H9 (cell line): ENCODE data around the gene NTSR2. TPM values are rescaled to one million over a fixed set of nuclear protein-coding genes. Genes with fewer than 3 reads are reported as not detected.

ENCODE experiments used
- DNase-seq: peaks from one replicate; pipeline ENCODE4 v3.0.0-alpha.2; 2017
- H2AFZ ChIP-seq: one replicate; pipeline ENCODE4 v1.6.1; 2013; ENCODE audit warnings: mild to moderate bottlenecking, low read length, control low read depth, moderate library complexity
- H2AK5ac ChIP-seq: 2 replicates; pipeline ENCODE4 v1.6.1; 2013; ENCODE audit warnings: low read length, control low read depth, mixed read lengths; ENCODE audit not compliant: insufficient read length
- H2BK120ac ChIP-seq: one replicate; pipeline ENCODE4 v1.6.1; 2013; ENCODE audit warnings: low read depth, mild to moderate bottlenecking, low read length, control low read depth, inconsistent platforms; ENCODE audit not compliant: poor library complexity, severe bottlenecking
- H2BK12ac ChIP-seq: 2 replicates; pipeline ENCODE4 v1.6.1; 2013; ENCODE audit warnings: low read length, control low read depth, mixed read lengths, low read depth; ENCODE audit not compliant: insufficient read length
- H2BK15ac ChIP-seq: 2 replicates; pipeline ENCODE4 v1.6.1; 2013; ENCODE audit warnings: low read depth, low read length, control low read depth
- H2BK20ac ChIP-seq: one replicate; pipeline ENCODE4 v1.6.1; 2013; ENCODE audit warnings: low read depth, mild to moderate bottlenecking, low read length, control low read depth, inconsistent platforms; ENCODE audit not compliant: poor library complexity, severe bottlenecking
- H2BK5ac ChIP-seq: 2 replicates; pipeline ENCODE4 v1.6.1; 2013; ENCODE audit warnings: low read length, control low read depth, mixed read lengths; ENCODE audit not compliant: insufficient read length
- H3K14ac ChIP-seq: 2 replicates; pipeline ENCODE4 v1.6.1; 2013; ENCODE audit warnings: low read length, control low read depth; ENCODE audit not compliant: insufficient read depth
- H3K18ac ChIP-seq: 2 replicates; pipeline ENCODE4 v1.6.1; 2013; ENCODE audit warnings: low read depth, mild to moderate bottlenecking, mixed read lengths, low read length, control low read depth; ENCODE audit not compliant: insufficient read length
- H3K23ac ChIP-seq: 2 replicates; pipeline ENCODE4 v1.6.1; 2013; ENCODE audit warnings: low read length, control low read depth, mixed read lengths, low read depth; ENCODE audit not compliant: insufficient read length
- H3K23me2 ChIP-seq: 2 replicates; pipeline ENCODE4 v1.6.1; 2013; ENCODE audit warnings: low read depth, mild to moderate bottlenecking, mixed read lengths, low read length, control low read depth; ENCODE audit not compliant: insufficient read length, poor library complexity, severe bottlenecking
- H3K27ac ChIP-seq: 2 replicates; pipeline ENCODE4 v1.5.1; 2013; ENCODE audit warnings: low read length, control low read depth, mixed read lengths, low read depth; ENCODE audit not compliant: insufficient read length
- H3K27me3 ChIP-seq: 2 replicates; pipeline ENCODE4 v1.6.1; 2013; ENCODE audit warnings: low read length, control low read depth, inconsistent platforms; ENCODE audit not compliant: insufficient read depth
- H3K4ac ChIP-seq: 2 replicates; pipeline ENCODE4 v1.6.1; 2013; ENCODE audit warnings: low read depth, mild to moderate bottlenecking, control low read depth, inconsistent platforms, low read length, moderate library complexity
- H3K4me1 ChIP-seq: 2 replicates; pipeline ENCODE4 v1.6.1; 2013; ENCODE audit warnings: low read length, control low read depth, inconsistent platforms; ENCODE audit not compliant: insufficient read depth
- H3K4me2 ChIP-seq: 2 replicates; pipeline ENCODE4 v1.6.1; 2013; ENCODE audit warnings: low read length, control low read depth, mixed read lengths; ENCODE audit not compliant: insufficient read length, insufficient read depth
- H3K56ac ChIP-seq: 2 replicates; pipeline ENCODE4 v1.6.1; 2013; ENCODE audit warnings: low read depth, mild to moderate bottlenecking, mixed read lengths, low read length, control low read depth; ENCODE audit not compliant: insufficient read length
- H3K79me1 ChIP-seq: 2 replicates; pipeline ENCODE4 v1.6.1; 2013; ENCODE audit warnings: low read depth, mild to moderate bottlenecking, moderate library complexity, low read length, control low read depth, inconsistent platforms; ENCODE audit not compliant: insufficient read depth, poor library complexity, severe bottlenecking
- H3K79me2 ChIP-seq: 2 replicates; pipeline ENCODE4 v1.6.1; 2013; ENCODE audit warnings: low read length, control low read depth, inconsistent platforms; ENCODE audit not compliant: insufficient read depth
- H3K9ac ChIP-seq: 2 replicates; pipeline ENCODE4 v1.6.1; 2013; ENCODE audit warnings: low read length, control low read depth, mixed read lengths; ENCODE audit not compliant: insufficient read length; ENCODE audit errors: extremely low read depth
- H3K9me3 ChIP-seq: one replicate; pipeline ENCODE4 v1.6.1; 2013; ENCODE audit warnings: low read depth, low read length, inconsistent platforms; ENCODE audit not compliant: control insufficient read depth
- H3T11ph ChIP-seq: one replicate; pipeline ENCODE4 v1.6.1; 2013; ENCODE audit warnings: mild to moderate bottlenecking, low read length, control low read depth, inconsistent platforms
- H4K20me1 ChIP-seq: one replicate; pipeline ENCODE4 v1.6.1; 2013; ENCODE audit not compliant: control insufficient read depth, insufficient read length, insufficient read depth
- H4K5ac ChIP-seq: 2 replicates; pipeline ENCODE4 v1.6.1; 2013; ENCODE audit warnings: low read depth, mild to moderate bottlenecking, mixed read lengths, low read length, control low read depth; ENCODE audit not compliant: insufficient read length
- H4K8ac ChIP-seq: replicated peaks from 2 replicates; pipeline ENCODE4 v1.6.1; 2013; ENCODE audit warnings: low read length, control low read depth, mixed read lengths, low read depth; ENCODE audit not compliant: insufficient read length
- H4K91ac ChIP-seq: 2 replicates; pipeline ENCODE4 v1.6.1; 2013; ENCODE audit warnings: low read depth, mild to moderate bottlenecking, moderate library complexity, mixed read lengths, low read length, control low read depth; ENCODE audit not compliant: insufficient read length
- H3K27ac Mint-ChIP-seq, 3 experiments: 2 replicates in 2 of 3; 3 replicates in 1 of 3; pipeline ENCODE4 v1.8.0; 2020 to 2021; ENCODE audit warnings: mixed read lengths in 3 of 3, mild to moderate bottlenecking in 1 of 3, moderate library complexity in 1 of 3
- H3K27me3 Mint-ChIP-seq: 2 replicates; pipeline ENCODE4 v1.8.0; 2021; ENCODE audit warnings: low read depth, mild to moderate bottlenecking, moderate library complexity, mixed read lengths
- H3K36me3 Mint-ChIP-seq, 3 experiments: 2 replicates in 2 of 3; 3 replicates in 1 of 3; pipeline ENCODE4 v1.8.0; 2020 to 2021; ENCODE audit warnings: low read depth in 3 of 3, mixed read lengths in 3 of 3; ENCODE audit not compliant: insufficient read depth in 1 of 3
- H3K4me1 Mint-ChIP-seq, 2 experiments: 2 replicates each; pipeline ENCODE4 v1.8.0; 2020; ENCODE audit warnings: mixed read lengths in 2 of 2
- H3K4me3 Mint-ChIP-seq, 2 experiments: 2 replicates in 1 of 2; 3 replicates in 1 of 2; pipeline ENCODE4 v1.8.0; 2020 to 2021; ENCODE audit warnings: mild to moderate bottlenecking in 2 of 2, mixed read lengths in 2 of 2, moderate library complexity in 1 of 2
- H3K9me3 Mint-ChIP-seq, 2 experiments: 2 replicates in 1 of 2; 3 replicates in 1 of 2; pipeline ENCODE4 v1.8.0; 2020; ENCODE audit warnings: mild to moderate bottlenecking in 2 of 2, mixed read lengths in 2 of 2, moderate library complexity in 1 of 2
- WGBS: extraction: QIAGEN DNeasy Blood & Tissue Kit; methylation state at CpG from one replicate; pipeline ENCODE4 v1.1.7; 2013; ENCODE audit warnings: missing lambda C conversion rate, low lambda C conversion rate, mixed read lengths; ENCODE audit not compliant: insufficient read length; ENCODE audit errors: extremely low coverage; 5-methylcytosine and 5-hydroxymethylcytosine counted together
- total RNA-seq: library from RNA; stranded (reverse); gene quantifications from 2 replicates; pipeline ENCODE4 v1.2.1, GENCODE V29; 2021
- TF ChIP-seq, protein P1 (sequence below): fragments of 200-600 bp; sonication (generic); conservative IDR thresholded peaks from 3 replicates; pipeline ENCODE4 v1.8.0; 2021; ENCODE audit warnings: antibody characterized with exemption, mild to moderate bottlenecking

Gene NTSR2
- total RNA-seq, 1 experiment from 2014 or later: not detected

DNA sequence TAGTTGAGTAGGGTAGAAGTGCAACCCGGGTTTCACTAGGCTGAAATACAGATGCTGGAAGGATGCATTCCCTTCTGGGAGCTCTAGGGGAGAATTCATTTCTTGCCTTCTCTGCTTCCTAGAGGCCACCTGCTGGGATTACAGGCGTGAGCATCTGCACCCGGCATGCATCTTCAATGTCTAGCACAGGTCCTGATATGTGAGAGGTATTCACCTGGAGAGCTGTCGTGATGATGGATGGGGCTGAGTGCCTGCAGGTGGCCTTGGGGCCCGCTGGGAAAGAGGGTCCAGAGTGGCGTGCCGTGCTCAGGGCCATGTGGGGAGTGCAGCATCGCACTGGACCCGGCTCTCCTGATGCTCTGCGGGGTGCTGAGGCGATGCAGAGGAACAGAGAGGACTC is 6.6 kb upstream of the NTSR2 start:
- no peak overlapping the region for H2BK5ac ChIP-seq
- H3K4ac ChIP-seq: no peak overlapping the region
- no peak overlapping the region for H3K23ac ChIP-seq
- H4K91ac ChIP-seq: no peak overlapping the region
- no peak overlapping the region for H3K56ac ChIP-seq
- H3K9ac ChIP-seq: no peak overlapping the region
- H2AK5ac ChIP-seq: no peak overlapping the region
- no peaks in the 10 kb centered on the region for H3K79me2 ChIP-seq
- peaks cover 23% of the 10 kb centered on the region for H3K27me3 Mint-ChIP-seq
- no peak overlapping the region for H3K4me2 ChIP-seq
- H3K27me3 ChIP-seq: no peaks in the 10 kb centered on the region
- no peaks in the 10 kb centered on the region for H3K79me1 ChIP-seq
- no peak overlapping the region for H4K5ac ChIP-seq
- H3K27ac ChIP-seq: no peak overlapping the region
- H2BK15ac ChIP-seq: no peak overlapping the region
- H3K4me3 Mint-ChIP-seq: peak overlapping the region in 1 of 2 experiments; percentile 42; a peak in 1 of 5 replicates
- DNase-seq: no peak
- H2BK120ac ChIP-seq: no peak overlapping the region
- H3K18ac ChIP-seq: no peak overlapping the region
- H3T11ph ChIP-seq: no peak overlapping the region
- H3K4me1 Mint-ChIP-seq: peaks cover 35 to 40% of the 10 kb centered on the region in 2 experiments
- H3K14ac ChIP-seq: no peak overlapping the region; the same call in 1 of the 2 replicates
- no peak overlapping the region for H2BK12ac ChIP-seq
- H3K23me2 ChIP-seq: no peaks in the 10 kb centered on the region
- H2AFZ ChIP-seq: no peak overlapping the region
- no CpG with 5 or more reads among the region's 11 CpGs for WGBS
- H3K9me3 ChIP-seq: no peaks in the 10 kb centered on the region
- H3K4me1 ChIP-seq: peaks cover 4% of the 10 kb centered on the region; the same call in 1 of the 2 replicates
- TF ChIP-seq, protein P1, sequence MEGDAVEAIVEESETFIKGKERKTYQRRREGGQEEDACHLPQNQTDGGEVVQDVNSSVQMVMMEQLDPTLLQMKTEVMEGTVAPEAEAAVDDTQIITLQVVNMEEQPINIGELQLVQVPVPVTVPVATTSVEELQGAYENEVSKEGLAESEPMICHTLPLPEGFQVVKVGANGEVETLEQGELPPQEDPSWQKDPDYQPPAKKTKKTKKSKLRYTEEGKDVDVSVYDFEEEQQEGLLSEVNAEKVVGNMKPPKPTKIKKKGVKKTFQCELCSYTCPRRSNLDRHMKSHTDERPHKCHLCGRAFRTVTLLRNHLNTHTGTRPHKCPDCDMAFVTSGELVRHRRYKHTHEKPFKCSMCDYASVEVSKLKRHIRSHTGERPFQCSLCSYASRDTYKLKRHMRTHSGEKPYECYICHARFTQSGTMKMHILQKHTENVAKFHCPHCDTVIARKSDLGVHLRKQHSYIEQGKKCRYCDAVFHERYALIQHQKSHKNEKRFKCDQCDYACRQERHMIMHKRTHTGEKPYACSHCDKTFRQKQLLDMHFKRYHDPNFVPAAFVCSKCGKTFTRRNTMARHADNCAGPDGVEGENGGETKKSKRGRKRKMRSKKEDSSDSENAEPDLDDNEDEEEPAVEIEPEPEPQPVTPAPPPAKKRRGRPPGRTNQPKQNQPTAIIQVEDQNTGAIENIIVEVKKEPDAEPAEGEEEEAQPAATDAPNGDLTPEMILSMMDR: no peak
- no peak overlapping the region for H3K27ac Mint-ChIP-seq
- no peak overlapping the region for H4K8ac ChIP-seq
- no peaks in the 10 kb centered on the region for H3K9me3 Mint-ChIP-seq
- no peaks in the 10 kb centered on the region for H4K20me1 ChIP-seq
- no peak overlapping the region for H2BK20ac ChIP-seq
- no peaks in the 10 kb centered on the region; a peak in 1 of 7 replicates for H3K36me3 Mint-ChIP-seq
